HG03045 (cell line): Measurements from ENCODE around the gene GAB3.
"Not testable (repeated sequence)": the region's sequence is repeated elsewhere in the genome, so short reads cannot be mapped to it uniquely, and the experiment has no call there.

Source experiments
- ATAC-seq: cut with Tn5 transposase; IDR thresholded peaks from one replicate; pipeline ENCODE4 v1.9.1; 2021; ENCODE audit warnings: mild to moderate bottlenecking, moderate library complexity; ENCODE audit not compliant: unreplicated experiment

GAB3 gene

GRCh38 chrX:154721155-154721554 lies 29.7 kb downstream of the GAB3 start:
- ATAC-seq, result no peak

- no peak for ATAC-seq
Measured at GRCh38 chrX:154720067-154720466, 30.8 kb downstream of the GAB3 start.

GRCh38 chrX:154719132-154719675 lies 31.7 kb downstream of the GAB3 start:
- no peak for ATAC-seq

- no peak for ATAC-seq
Measured at GRCh38 chrX:154718616-154719015, 32.3 kb downstream of the GAB3 start.

GRCh38 chrX:154717824-154718223 lies 33.1 kb downstream of the GAB3 start:
- no peak for ATAC-seq

- ATAC-seq, result no peak
Measured at GRCh38 chrX:154715825-154716224, 35.1 kb downstream of the GAB3 start.

GRCh38 chrX:154714925-154715324 lies 36.0 kb downstream of the GAB3 start:
- ATAC-seq, result no peak

- peak; percentile 85 for ATAC-seq
Measured at GRCh38 chrX:154712781-154713740, 37.8 kb downstream of the GAB3 start.

GRCh38 chrX:154711264-154711663 lies 39.6 kb downstream of the GAB3 start:
- ATAC-seq, result no peak

GRCh38 chrX:154710309-154710708 lies 40.6 kb downstream of the GAB3 start:
- ATAC-seq, result no peak

- ATAC-seq, result no peak
Measured at GRCh38 chrX:154698630-154699248, 52.1 kb downstream of the GAB3 start.

GRCh38 chrX:154696676-154697045 lies 54.2 kb downstream of the GAB3 start:
- ATAC-seq, result no peak

- no peak for ATAC-seq
Measured at GRCh38 chrX:154695911-154696675, 54.8 kb downstream of the GAB3 start.

- ATAC-seq, result no peak
Measured at GRCh38 chrX:154693394-154693793, 57.5 kb downstream of the GAB3 start.

- ATAC-seq, result not testable (repeated sequence)
Measured at GRCh38 chrX:154690438-154690837, 60.4 kb downstream of the GAB3 start.

GRCh38 chrX:154672084-154672483 lies 78.8 kb downstream of the GAB3 start:
- not testable (repeated sequence) for ATAC-seq

- ATAC-seq, result not testable (repeated sequence)
Measured at GRCh38 chrX:154670848-154671247, 80.0 kb downstream of the GAB3 start.

- no peak for ATAC-seq
Measured at GRCh38 chrX:154661899-154662298, 89.0 kb downstream of the GAB3 start.

- ATAC-seq, result no peak
Measured at GRCh38 chrX:154661170-154661569, 89.7 kb downstream of the GAB3 start.

- no peak for ATAC-seq
Measured at GRCh38 chrX:154660541-154660940, 90.3 kb downstream of the GAB3 start.

- no peak for ATAC-seq
Measured at GRCh38 chrX:154658957-154659356, 91.9 kb downstream of the GAB3 start.
